Bone marrow (tissue), 2 donors: ENCODE data around the gene JAK3.
"Not testable (repeated sequence)": the region's sequence is repeated elsewhere in the genome, so short reads cannot be mapped to it uniquely, and the experiment has no call there.

ENCODE experiments used
- DNase-seq, 2 donors: peaks; one replicate each; lab custom pipeline; 2025; lab: John Stamatoyannopoulos, UW

The JAK3 gene

DNA sequence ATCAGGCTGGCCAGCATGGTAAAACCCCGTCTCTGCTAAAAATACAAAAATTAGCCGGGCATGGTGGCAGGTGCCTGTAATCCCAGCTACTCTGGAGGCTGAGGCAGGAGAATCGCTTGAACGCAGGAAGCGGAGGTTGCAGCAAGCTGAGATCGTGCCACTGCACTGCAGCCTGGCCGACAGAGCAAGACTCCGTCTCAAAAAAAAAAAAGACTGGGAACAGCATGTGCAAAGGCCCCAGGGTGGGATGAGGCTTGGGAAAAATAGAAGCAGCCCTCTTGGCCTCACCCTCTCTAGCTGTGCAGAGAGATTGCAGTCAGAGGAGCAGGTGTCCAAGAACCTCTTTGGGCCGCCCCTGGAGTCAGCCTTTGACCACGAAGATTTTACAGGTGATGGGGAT, 69.9 kb downstream of the JAK3 start:
- DNase-seq: not testable (repeated sequence)

DNA sequence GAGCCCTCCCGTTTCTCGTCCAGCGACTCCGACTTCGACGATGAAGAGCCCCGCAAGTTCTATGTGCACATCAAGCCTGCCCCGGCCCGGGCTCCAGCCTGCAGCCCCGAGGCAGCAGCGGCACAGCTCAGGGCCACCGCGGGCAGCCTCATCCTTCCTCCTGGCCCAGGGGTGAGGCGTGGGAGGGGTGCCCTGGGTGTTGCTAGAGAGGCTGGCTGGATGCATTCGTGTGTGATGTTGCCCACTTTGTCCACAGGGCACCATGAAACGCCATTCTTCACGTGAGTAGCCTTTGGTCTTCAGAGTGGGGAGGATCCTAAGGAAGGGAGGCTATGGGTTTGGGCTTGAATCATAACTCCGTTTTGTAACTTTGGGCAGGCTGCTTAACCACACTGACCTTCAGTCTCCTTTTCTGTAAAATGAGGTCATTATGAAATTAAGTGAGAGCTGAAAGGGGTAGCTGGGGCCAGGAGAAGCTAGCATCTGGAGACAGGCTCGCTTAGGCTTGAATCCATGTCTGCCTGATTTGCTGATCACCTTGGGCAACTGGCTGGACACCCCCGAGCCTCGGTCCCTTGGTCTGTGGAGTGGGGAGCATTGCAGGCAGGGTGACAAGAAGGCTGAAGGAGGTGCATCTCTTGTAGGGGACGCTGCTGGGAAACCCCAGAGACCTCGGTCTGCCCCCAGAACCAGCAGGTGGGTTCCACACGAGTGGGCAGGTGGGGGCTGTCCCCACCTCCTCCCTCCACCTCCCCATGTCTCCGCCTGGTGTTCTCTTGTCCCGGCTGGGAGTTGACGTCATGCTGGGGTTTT, 71.6 kb downstream of the JAK3 start:
- no peak for DNase-seq

DNA sequence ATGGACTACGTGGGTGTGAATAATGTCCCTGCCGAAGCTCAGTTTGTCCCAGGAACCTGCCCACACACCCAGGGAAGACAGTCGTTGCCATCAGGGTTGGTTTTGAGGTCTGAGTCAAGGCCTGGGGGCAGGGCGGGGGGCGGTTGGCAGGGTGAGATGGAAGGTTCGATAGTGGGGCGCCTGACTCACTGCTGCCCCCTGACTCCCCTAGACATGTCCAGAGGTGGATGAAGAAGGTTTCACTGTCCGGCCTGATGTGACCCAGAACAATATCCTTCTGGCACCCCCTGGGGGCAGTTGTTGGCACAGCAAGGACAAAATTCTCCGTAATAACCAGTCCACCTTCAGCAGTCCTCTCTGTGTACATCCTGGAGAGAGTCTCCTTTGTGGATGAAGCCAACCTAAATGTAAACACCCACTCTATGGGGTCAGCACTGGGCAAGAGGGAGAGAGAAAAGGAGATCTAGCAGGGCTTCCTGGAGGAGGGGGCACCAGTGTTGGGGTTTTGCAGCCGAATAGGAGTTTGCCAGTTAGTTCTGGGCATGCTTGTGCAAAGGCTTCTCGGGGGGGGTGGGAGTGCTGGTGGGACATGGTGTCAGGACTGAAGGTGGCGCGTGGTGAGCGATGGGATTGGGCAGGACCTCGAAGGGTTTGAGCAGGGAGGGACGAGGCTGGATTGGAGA, 72.4 kb downstream of the JAK3 start:
- DNase-seq: peak in 1 of 2 donors; percentile 4
